Activated CD4-positive, alpha-beta T cell treated with anti-CD3 and anti-CD28 coated beads for 36 hours (primary cell): ENCODE data around the gene ANKS1B. TPM values are rescaled to one million over a fixed set of nuclear protein-coding genes. Genes with fewer than 3 reads are reported as not detected.

ENCODE experiments used
- ATAC-seq: fragments of 200-7000 bp; cut with Tn5 transposase; one replicate; pipeline ENCODE4 v1.10.0; 2021; ENCODE audit warnings: mild to moderate bottlenecking, moderate library complexity
- CTCF ChIA-PET: fragments of 350-600 bp; sonication (Branson Sonifier 250); formaldehyde crosslinking; loops from one replicate; lab custom pipeline; 2021; ENCODE audit warnings: antibody characterized with exemption; lab: Charles Lee
- POLR2A ChIA-PET: fragments of 350-600 bp; sonication (Branson Sonifier 250); formaldehyde crosslinking; loops from one replicate; lab custom pipeline; 2021; ENCODE audit warnings: antibody characterized with exemption, inconsistent platforms; lab: Charles Lee
- DNase-seq: peaks from one replicate; pipeline ENCODE4 v3.0.0-alpha.2; 2020
- H3K27ac Mint-ChIP-seq: one replicate; pipeline ENCODE4 v1.8.0; 2021; ENCODE audit warnings: mixed read lengths
- H3K27me3 Mint-ChIP-seq: one replicate; pipeline ENCODE4 v1.8.0; 2021; ENCODE audit warnings: mixed read lengths
- H3K36me3 Mint-ChIP-seq: one replicate; pipeline ENCODE4 v1.8.0; 2021; ENCODE audit warnings: low read depth, mixed read lengths
- H3K4me1 Mint-ChIP-seq: one replicate; pipeline ENCODE4 v1.8.0; 2021; ENCODE audit warnings: mixed read lengths
- H3K4me3 Mint-ChIP-seq: one replicate; pipeline ENCODE4 v1.8.0; 2021; ENCODE audit warnings: mild to moderate bottlenecking, moderate library complexity, mixed read lengths
- H3K9me3 Mint-ChIP-seq: one replicate; pipeline ENCODE4 v1.8.0; 2021; ENCODE audit warnings: low read depth, mixed read lengths
- intact Hi-C, 2 experiments: fragments of 100-400 bp; cut with DNase I in 1 of 2; cut with micrococcal nuclease in 1 of 2; formaldehyde crosslinking; loops; one replicate each; pipeline versions ENCODE4 v1.14.2 to v1.15.1; 2022 to 2024; cut with DNase I, micrococcal nuclease
- total RNA-seq, 2 experiments: library from RNA; stranded (reverse); gene quantifications; one replicate each; pipeline ENCODE4 v1.2.3, GENCODE V29; 2021

Gene ANKS1B
- total RNA-seq, 2 experiments from 2014 or later: 0.19 to 0.73 TPM

DNA sequence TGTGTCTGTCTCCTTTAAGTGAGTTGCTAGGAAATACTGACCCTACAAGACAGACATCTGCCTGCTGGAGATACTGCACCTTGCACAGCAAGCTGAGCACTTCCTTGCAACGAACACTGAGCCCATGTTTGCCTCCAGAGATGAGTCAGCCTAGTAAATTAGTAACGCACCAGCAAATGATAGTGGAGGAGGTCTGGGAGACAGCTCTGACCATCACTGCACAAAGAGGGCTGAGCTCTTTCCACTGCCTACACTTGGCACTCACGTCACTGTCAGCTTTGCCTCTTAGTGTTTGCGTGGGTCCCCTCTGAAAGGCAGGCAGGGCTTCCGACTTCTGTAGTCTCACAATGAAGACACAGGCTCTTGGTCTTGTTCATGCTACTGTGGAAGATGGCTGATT lies 1230.6 kb downstream of the ANKS1B start:
- DNase-seq (peak; percentile 60), ATAC-seq (peak; percentile 96)
- Mint-ChIP-seq H3K4me1 (peaks cover 18% of the 10 kb centered on the region), H3K27me3 (peaks cover 7% of the 10 kb centered on the region), H3K27ac (peak overlapping the region; percentile 29), H3K4me3 (no peak overlapping the region), H3K36me3 (no peaks in the 10 kb centered on the region), H3K9me3 (no peaks in the 10 kb centered on the region)
- ChIA-PET POLR2A (interaction anchor here (1.6 kb wide), 1 partner anchor 13 kb away, joined by 7 read pairs; no protein-coding TSS in a partner anchor), CTCF (interaction anchor here (1.2 to 3.9 kb wide), 2 partner anchors 11 to 13 kb away, joined by 6 to 17 read pairs; no protein-coding TSS in a partner anchor)
- intact Hi-C loops: no loop called here

DNA sequence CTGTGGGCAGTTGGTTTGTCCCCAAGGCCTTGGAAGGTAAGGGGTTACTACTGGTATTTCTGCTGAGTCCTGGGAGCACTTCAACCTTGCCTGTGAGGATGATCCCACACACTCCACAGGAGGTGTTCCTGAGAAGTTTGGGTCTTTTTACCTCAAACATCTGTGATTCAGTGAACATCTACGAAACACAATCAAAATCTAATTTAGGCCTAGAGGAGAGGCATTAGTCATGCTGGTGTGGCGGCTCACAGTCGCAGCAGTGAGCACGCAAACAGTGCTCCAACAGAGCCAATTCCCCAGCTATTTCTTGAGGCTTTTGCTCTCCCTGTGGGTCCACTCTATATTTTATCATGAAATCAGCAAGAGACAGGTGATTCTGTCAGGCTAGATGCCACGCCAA lies 1232.0 kb downstream of the ANKS1B start:
- ChIA-PET CTCF (interaction anchor here (0.7 to 3.9 kb wide), 2 partner anchors 12 to 1037 kb away, joined by 4 to 17 read pairs; no protein-coding TSS in a partner anchor), POLR2A (interaction anchor here (1.4 kb wide), 1 partner anchor 12 kb away, joined by 9 read pairs; no protein-coding TSS in a partner anchor)

DNA sequence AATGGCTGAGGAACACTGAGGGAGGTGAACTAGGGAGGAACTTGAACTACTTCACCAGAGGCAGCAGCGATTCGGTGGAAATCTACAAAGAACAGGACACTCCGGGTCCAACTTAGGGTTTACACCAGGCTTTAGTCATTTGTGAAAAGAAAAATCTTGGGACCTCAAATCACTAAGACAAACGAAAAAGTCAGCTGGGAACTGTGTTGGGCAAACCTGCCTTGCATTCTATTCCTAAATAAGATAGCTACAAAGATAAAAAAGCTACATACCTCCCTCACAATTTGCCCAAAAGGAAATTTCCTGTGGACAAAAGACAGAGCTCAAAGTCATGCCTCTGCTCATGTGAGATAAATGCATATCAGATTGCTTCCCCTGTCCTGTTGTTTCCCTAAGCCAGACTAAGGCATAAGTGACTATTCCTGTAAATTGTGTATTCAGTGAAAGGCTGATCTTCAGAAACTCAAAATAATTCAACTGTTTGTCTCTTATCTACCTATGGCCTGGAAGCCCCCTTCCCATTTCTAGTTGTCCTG lies 1233.1 kb downstream of the ANKS1B start:
- peaks cover 17% of the 10 kb centered on the region for H3K27me3 Mint-ChIP-seq
- intact Hi-C loops: no loop called here
- no peaks in the 10 kb centered on the region for H3K36me3 Mint-ChIP-seq
- H3K4me1 Mint-ChIP-seq: peaks cover 18% of the 10 kb centered on the region
- DNase-seq: no peak
- no peak overlapping the region for H3K27ac Mint-ChIP-seq
- CTCF ChIA-PET: interaction anchor here (3.9 kb wide), 1 partner anchor 11 kb away, joined by 17 read pairs; no protein-coding TSS in a partner anchor
- POLR2A ChIA-PET: interaction anchor here (1.4 kb wide), 1 partner anchor 11 kb away, joined by 9 read pairs; no protein-coding TSS in a partner anchor
- no peaks in the 10 kb centered on the region for H3K9me3 Mint-ChIP-seq
- no peak for ATAC-seq
- H3K4me3 Mint-ChIP-seq: no peak overlapping the region

More for the DNA sequence above, 1232.0 kb downstream of the ANKS1B start:
- no peaks in the 10 kb centered on the region for H3K36me3 Mint-ChIP-seq
- no peak for DNase-seq
- H3K4me1 Mint-ChIP-seq: peaks cover 18% of the 10 kb centered on the region
- intact Hi-C loops: no loop called here
- H3K9me3 Mint-ChIP-seq: no peaks in the 10 kb centered on the region
- no peak overlapping the region for H3K4me3 Mint-ChIP-seq
- no peak overlapping the region for H3K27ac Mint-ChIP-seq
- no peak for ATAC-seq
- peaks cover 10% of the 10 kb centered on the region for H3K27me3 Mint-ChIP-seq

DNA sequence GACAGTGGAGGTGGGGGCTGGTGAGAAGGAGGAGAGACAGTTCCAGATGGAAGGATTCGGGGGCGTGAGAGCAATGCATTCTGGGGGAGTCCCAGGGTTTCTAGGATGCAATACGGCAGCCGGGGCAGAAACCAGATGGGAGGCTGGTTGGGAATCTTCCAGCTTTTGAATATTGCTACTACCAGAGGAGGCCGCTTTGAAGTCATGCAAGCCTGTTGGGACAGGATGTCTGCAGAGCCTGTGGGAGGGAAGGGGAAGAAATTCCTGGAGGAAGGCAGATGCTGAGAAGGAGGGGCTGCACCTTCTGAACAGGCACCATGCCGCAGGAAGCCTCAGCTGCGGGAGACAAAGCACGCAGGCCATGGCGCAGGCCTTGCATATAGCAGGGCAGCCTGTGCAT lies 1234.2 kb downstream of the ANKS1B start:
- Mint-ChIP-seq H3K4me3 (no peak overlapping the region), H3K27me3 (peaks cover 22% of the 10 kb centered on the region), H3K36me3 (no peaks in the 10 kb centered on the region), H3K9me3 (no peaks in the 10 kb centered on the region), H3K27ac (no peak overlapping the region), H3K4me1 (peaks cover 23% of the 10 kb centered on the region)
- intact Hi-C loops: no loop called here
- no peak for ATAC-seq
- ChIA-PET CTCF (interaction anchor here (0.7 kb wide), 2 partner anchors 78 to 303 kb away, joined by 3 to 4 read pairs; no protein-coding TSS in a partner anchor), POLR2A (no interaction called here)
- no peak for DNase-seq

DNA sequence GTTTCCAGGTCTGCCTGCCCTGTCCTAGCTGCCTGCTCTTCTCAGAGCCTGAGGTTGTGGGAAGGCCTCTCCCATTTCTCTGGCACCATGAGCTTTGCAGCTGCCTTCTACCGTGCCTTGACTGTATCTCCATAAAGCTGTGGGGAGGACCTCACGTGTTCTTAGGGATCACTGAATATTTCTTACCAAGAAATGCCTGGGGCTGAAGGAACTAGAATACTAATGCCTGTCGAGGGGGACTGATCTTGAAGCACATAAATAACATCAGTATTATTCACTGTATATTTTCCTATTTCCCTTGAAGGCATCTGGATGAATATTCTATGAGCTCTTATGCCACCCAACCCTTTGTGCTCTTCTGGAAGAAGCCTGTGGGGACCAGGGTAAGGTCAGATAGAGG lies 1236.3 kb downstream of the ANKS1B start:
- no peaks in the 10 kb centered on the region for H3K36me3 Mint-ChIP-seq
- H3K4me3 Mint-ChIP-seq: no peak overlapping the region
- no peaks in the 10 kb centered on the region for H3K9me3 Mint-ChIP-seq
- peaks cover 11% of the 10 kb centered on the region for H3K4me1 Mint-ChIP-seq
- DNase-seq (no peak), ATAC-seq (no peak)
- intact Hi-C loops: loop anchor here in 1 of 2 experiments (5.0 kb wide), 1 partner anchor 1394 kb away; the partner anchor contains the start of gene BLTP3B
- H3K27ac Mint-ChIP-seq: no peak overlapping the region
- peaks cover 22% of the 10 kb centered on the region for H3K27me3 Mint-ChIP-seq
- ChIA-PET POLR2A (no interaction called here), CTCF (no interaction called here)

DNA sequence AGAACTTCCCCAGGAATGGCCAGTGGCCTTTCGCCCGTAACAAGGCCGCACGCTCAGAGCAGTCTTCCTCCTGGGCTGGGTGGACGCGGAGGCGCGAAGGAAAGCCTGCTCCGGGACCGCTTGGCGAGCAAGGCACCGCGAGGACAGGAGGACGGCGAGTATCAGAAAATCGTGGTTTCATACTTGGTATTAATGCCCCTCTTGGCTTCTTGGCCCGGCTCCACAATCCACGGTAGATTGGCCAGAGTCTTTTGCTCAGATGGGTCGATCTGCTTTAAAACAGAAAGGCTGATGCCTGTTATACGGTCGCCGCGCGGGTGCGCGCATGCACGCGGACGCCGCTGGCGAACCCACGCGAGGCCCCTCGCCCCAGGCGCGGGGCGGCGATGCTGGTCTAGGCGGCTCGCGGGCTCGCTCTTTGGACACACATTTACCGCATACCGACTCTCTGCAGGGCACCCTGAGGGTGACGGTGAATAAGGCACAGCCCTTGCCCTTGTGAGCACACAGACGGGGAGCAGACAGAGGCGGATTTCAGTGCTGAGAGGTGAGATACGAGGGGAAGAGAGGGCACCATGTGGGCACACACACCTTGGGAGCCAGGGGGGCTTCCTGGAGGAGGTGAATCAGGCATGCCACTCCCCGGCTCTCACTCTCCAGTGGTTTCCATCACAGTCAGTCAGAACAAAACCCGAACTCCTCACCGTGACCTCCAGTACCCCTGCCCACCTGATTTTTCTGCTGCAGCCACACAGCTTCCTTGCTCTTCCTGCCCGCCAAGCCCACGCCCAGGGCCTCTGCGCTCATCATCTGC lies 1239.0 kb downstream of the ANKS1B start:
- peak; percentile 21 for ATAC-seq
- peaks cover 22% of the 10 kb centered on the region for H3K27me3 Mint-ChIP-seq
- intact Hi-C loops: loop anchor here in 1 of 2 experiments (1.0 to 5.0 kb wide), 2 partner anchors 46 to 1397 kb away; partner anchors contain the start of gene BLTP3B
- H3K4me3 Mint-ChIP-seq: peak overlapping the region; percentile 57
- H3K4me1 Mint-ChIP-seq: peaks cover 34% of the 10 kb centered on the region
- DNase-seq: peak; percentile 64
- ChIA-PET POLR2A (no interaction called here), CTCF (no interaction called here)
- no peaks in the 10 kb centered on the region for H3K36me3 Mint-ChIP-seq
- peak overlapping the region; percentile 32 for H3K27ac Mint-ChIP-seq
- no peaks in the 10 kb centered on the region for H3K9me3 Mint-ChIP-seq

DNA sequence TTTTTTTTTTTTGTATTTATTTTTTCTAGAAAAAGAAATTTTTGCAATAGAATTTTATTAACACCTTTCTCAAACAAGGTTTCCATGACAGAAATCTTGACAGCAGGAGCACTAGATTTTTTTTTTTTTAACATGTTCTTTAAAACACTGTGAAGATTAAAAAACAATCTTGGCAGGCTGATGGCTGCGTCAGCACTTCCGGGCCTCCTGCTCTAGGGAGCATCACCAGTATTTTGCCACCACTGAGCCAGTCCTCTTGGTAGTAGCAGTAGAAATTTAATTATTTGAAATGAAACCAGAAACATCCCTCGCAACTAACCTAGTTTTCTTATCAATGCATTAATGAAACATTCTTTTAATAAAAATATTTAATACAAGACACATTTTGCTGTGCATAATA lies 1240.1 kb downstream of the ANKS1B start:
- intact Hi-C loops: loop anchor here (1.0 to 5.0 kb wide), 5 partner anchors 45 to 1458 kb away; partner anchors contain the start of genes ACTR6 (in 1 of the 2), APAF1 (in 1 of the 2) and BLTP3B (in 1 of the 2)
- ChIA-PET POLR2A (no interaction called here), CTCF (no interaction called here)
- Mint-ChIP-seq H3K36me3 (no peaks in the 10 kb centered on the region), H3K4me1 (peaks cover 45% of the 10 kb centered on the region), H3K9me3 (no peaks in the 10 kb centered on the region), H3K27me3 (peaks cover 19% of the 10 kb centered on the region), H3K4me3 (peak overlapping the region; percentile 26), H3K27ac (no peak overlapping the region)
- ATAC-seq (no peak), DNase-seq (peak; percentile 30)

DNA sequence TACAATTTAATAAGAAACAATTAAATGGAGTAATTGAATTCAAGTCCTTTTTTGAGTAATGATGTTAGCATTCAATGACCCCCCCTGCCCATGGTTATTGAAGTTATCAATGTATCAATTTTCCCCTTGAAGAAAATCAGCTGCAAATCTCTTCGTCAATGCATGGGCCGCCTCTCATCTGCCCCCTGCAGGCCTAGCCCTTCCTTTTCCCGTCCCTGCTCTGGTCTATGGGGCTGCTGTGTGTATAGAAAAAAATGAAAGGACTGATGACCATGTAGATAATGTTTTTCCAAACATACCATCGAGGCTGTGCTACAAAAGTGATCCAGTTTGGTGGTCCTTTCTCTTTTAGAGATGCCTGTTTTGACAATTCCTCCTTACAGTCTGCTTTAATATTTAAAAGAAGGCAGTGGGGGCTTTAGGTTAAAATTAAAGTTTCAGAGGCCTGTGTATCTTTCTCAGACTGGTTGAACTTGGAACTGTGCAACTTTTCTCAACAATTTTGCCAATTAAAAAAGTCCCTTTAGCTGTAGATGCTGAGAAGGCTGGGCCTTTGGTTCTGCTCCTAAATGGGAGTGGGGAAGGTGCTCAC lies 1241.3 kb downstream of the ANKS1B start:
- Mint-ChIP-seq H3K27ac (no peak overlapping the region), H3K4me1 (peaks cover 58% of the 10 kb centered on the region), H3K4me3 (no peak overlapping the region), H3K9me3 (no peaks in the 10 kb centered on the region), H3K27me3 (peaks cover 18% of the 10 kb centered on the region), H3K36me3 (no peaks in the 10 kb centered on the region)
- DNase-seq (peak; percentile 75), ATAC-seq (no peak)
- CTCF ChIA-PET: interaction anchor here (0.6 to 3.3 kb wide), 11 partner anchors 10 to 517 kb away, joined by 3 to 16 read pairs (median 3); no protein-coding TSS in a partner anchor
- intact Hi-C loops: loop anchor here (1.0 to 5.0 kb wide), 4 partner anchors 17 to 1459 kb away; partner anchors contain the start of genes ACTR6 (in 1 of the 2) and APAF1 (in 1 of the 2)
- POLR2A ChIA-PET: interaction anchor here (0.7 kb wide), 1 partner anchor 150 kb away, joined by 3 read pairs; no protein-coding TSS in a partner anchor

DNA sequence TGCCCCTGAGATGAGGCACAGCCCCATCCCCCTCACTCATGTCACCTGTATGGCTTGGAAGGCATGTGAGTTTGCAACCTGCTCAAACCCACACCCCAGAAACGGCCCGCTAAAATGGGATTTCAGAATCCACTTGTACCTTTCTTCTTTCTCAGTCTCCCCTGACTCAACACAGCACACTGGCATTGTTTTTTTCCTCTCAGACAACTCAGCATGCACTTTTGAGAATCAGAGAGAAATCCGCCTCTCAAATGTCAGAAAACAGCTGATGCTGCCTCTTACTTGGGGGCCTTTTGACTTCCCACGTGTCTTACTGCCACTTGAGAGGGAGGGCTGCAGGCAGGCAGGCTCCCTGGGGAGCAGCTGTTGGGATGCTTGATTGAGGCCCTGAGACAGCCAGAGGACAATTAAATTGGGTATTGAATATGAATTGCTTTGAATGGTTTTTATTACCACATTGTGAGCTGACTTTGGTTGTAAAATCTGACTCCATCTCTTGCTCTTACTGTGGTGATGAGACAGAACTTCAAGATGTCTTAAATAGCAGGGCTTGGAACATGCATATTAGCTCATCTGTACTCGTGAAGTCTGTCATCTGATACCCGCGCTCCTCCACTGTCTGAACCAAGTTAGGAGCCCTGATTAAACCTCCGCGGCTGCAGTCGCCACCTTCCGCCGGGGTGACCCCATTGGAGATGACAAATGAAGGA lies 1243.0 kb downstream of the ANKS1B start:
- ChIA-PET CTCF (interaction anchor here (0.5 to 3.3 kb wide), 11 partner anchors 11 to 257 kb away, joined by 3 to 17 read pairs (median 3); no protein-coding TSS in a partner anchor), POLR2A (interaction anchor here (0.6 to 1.9 kb wide), 6 partner anchors 11 to 148 kb away, joined by 4 to 9 read pairs (median 6); partner anchors contain the start of gene SLC25A3)
- DNase-seq (peak; percentile 70), ATAC-seq (peak; percentile 57)
- peaks cover 70% of the 10 kb centered on the region for H3K4me1 Mint-ChIP-seq
- intact Hi-C loops: loop anchor here (1.0 to 5.0 kb wide), 8 partner anchors 44 to 1461 kb away; partner anchors contain the start of genes APAF1 (in 2 of the 2), SLC25A3 (in 2 of the 2) and ACTR6 (in 1 of the 2)
- peaks cover 8% of the 10 kb centered on the region for H3K27me3 Mint-ChIP-seq
- peak overlapping the region; percentile 48 for H3K4me3 Mint-ChIP-seq
- peak overlapping the region; percentile 96 for H3K27ac Mint-ChIP-seq
- no peaks in the 10 kb centered on the region for H3K36me3 Mint-ChIP-seq
- no peaks in the 10 kb centered on the region for H3K9me3 Mint-ChIP-seq

DNA sequence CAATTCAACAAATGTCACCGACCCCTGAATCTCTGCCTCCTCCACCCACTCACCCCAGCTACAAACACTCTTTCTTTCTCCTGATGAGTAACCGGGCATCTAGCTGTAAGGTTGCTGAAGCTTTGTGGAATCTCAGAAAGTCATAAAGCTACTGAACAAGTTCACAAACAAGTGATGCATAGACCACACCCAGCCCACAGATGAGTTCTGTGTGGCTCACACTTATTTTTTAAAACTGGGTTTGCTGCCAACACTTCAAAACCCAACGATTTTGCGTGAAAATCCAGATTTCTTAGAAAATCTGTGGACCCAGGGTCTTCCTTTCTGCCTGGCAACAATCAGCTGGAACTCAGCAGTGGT lies 1243.6 kb downstream of the ANKS1B start:
- ATAC-seq: peak; percentile 78
- ChIA-PET CTCF (interaction anchor here (0.5 to 3.3 kb wide), 12 partner anchors 12 to 258 kb away, joined by 3 to 17 read pairs (median 3); no protein-coding TSS in a partner anchor), POLR2A (interaction anchor here (1.1 to 1.9 kb wide), 3 partner anchors 11 to 16 kb away, joined by 5 to 9 read pairs (median 7); no protein-coding TSS in a partner anchor)
- Mint-ChIP-seq H3K27me3 (peaks cover 2% of the 10 kb centered on the region), H3K9me3 (no peaks in the 10 kb centered on the region), H3K27ac (peak overlapping the region; percentile 96), H3K4me1 (peaks cover 69% of the 10 kb centered on the region), H3K4me3 (peak overlapping the region; percentile 48), H3K36me3 (peaks cover 2% of the 10 kb centered on the region)
- intact Hi-C loops: loop anchor here (1.0 to 5.0 kb wide), 8 partner anchors 44 to 1461 kb away; partner anchors contain the start of genes APAF1 (in 2 of the 2), SLC25A3 (in 2 of the 2) and ACTR6 (in 1 of the 2)
- peak; percentile 79 for DNase-seq
